Inferior parietal cortex (tissue), 1 donor: ENCODE measurements around the gene MAP2K2.

Experiments used
- DNase-seq: peaks from one replicate; pipeline ENCODE4 v3.0.0-alpha.2; 2016; ENCODE audit errors: extremely low spot score

Gene MAP2K2

DNA sequence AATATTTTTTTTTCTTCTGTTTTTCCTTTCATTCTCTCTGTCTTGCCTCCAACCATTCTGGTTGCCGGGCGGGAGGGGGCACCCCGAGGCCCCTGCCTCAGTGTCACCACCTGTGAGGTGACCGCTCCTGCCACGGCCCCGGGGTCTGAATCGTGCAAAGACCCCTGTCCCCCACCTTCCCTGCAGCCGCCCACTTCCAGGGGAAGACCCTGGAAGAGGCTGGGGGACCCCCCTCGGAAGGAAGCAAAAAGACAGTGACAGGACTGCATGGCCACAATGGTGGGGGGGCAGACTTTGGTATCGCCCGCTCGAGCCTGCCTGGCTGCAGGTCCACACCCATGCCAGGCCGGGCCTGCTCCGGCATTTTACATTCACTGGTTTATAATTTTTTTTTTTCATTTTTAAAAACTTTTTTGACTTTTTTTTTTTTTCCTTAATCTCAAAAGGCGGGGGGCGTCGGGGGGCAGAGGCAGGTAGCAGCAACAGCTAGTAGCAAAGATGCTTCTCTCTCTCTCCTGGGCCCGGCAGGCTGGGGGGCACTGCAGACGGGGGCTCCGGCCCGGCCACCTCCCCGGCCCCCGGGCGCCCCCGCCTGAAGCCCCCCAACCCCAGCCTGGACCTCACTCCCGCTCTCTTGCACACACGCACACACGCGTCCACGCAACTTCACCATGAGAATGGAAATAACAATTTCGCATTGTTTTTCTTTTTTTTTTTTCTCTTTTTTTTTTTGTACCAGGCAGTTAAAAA lies 79.8 kb downstream of the MAP2K2 start:
- no peak for DNase-seq

DNA sequence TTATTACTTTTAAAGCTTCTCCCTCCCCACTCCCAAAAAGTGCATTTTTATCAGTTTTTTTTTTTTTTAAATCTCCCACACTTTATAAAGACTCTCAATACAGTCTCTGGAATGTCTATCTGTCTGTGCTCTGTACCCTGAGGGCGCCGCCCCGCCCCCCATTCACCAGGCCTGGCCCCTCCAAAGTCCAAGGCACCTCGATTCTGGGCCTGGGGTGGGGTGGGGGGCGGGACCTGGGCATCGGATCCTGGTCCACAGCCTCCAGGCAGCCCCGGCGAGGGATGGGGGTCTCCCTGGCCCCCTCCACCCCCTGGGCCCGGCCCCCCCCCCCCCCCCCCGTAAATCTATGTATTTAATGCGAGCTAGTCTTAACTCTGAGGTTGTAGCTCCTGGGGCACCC lies 80.5 kb downstream of the MAP2K2 start:
- no peak for DNase-seq

DNA sequence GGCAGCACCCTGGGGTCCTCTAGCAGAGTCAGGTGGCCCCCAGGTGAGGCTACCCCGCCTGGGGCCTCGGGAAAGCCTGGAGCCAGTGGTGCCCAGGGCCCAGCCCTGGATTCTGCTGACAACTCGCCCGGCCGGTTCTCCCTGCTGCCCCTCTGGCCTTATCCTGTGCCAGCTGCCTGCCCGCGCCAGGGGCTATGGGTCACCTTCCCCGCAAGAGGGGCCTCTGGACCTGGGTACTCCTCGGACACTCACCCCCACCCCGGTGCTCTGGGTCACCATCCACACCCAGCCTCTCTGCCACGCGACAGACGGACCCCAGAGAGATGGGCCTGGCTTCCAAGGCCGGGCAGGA lies 81.2 kb downstream of the MAP2K2 start:
- no peak for DNase-seq

DNA sequence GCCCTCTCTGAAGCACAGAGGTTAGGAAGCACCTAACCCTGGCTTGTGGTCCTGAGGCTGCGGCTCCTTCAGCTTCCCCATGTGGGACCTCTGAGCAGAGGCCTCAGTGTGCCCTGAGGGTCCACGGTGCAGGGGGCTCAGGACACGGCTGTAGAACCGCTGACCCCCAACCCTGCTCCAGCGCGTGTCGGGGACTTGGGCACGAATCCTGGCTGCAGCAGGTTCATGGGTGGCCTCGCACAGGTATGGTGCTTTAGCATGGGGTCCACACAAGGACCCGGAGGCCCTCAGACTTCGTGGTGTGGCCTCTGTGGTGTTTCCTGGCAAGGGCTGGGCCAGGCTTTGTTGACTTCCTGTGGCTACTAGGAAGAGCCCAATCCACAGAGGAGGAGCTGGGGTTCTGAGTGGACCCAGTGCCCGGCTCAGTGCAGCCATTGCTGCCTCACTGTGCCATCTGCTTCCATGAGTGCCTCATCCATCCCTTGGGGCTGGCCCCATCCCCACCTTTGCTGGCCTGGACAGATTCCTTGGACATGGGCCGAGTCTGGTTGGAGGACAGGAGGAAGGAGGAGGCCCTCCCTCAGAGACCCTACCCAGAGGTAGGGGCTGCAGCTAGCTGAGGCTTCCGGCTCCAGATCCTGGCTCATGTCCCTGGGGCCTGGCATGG lies 81.7 kb downstream of the MAP2K2 start:
- no peak for DNase-seq
